ENCODE results near the gene FOSB. TPM values are rescaled to one million over a fixed set of nuclear protein-coding genes. Genes with fewer than 3 reads are reported as not detected.
A peak's percentile ranks its signal among the peaks of the same experiment; 100 is the strongest.

FOSB gene
- total and polyA plus RNA-seq, 9 of the 15 experiments (the other 6 are each of a cell fraction or from before 2014, with no cell fraction given) = 0.11 to 2.7 (median 0.73) TPM

DNA sequence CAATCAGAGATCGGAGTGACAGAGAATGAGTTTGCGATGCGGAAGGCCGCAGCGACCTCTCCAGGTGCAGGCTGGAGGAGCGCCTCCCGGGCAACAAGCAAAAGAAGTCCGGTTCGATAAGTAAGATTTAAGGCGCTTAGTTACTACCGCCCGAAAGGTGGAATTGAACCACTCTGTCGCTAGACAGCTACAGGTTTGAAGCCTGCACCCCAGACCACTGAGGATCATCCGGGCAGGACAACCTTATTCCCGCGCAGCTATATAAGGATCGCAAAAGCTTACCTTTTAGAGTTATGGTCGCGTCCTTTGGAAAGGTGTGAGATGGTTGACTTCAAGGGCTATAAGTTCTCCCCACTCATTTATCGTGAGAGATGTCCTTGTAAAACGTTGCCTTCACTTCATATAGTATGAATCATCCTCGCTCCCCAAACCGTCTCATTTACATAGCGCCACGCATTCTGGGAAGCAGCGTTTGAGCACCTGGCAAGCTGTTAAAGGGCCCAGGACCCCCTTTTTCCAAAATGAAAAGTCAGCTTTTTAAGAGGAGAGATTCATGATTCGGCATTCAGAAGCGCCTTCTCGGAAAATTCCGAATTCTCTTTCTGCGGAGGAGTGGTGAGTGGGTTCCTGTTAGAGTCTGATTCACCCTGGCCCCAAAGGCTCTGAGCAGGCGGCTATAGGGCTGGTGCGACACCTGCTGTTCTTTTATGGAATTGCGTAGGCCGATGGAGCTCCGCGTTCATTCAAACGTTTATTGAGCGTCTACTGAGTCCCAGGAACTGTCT lies 10.8 kb downstream of the FOSB start:
- in situ Hi-C loops (cut with MboI) = loop anchor here (5.0 kb wide), 1 partner anchor 36 kb away; no protein-coding TSS in a partner anchor
- POLR2A ChIA-PET = interaction anchor here (0.7 to 3.0 kb wide), 17 partner anchors 10 to 766 kb away, joined by 3 to 37 read pairs (median 4); partner anchors contain the start of genes FOSB and PPP1R13L
- TF ChIP-seq ZBTB8A (IDR thresholded peaks at IDR 0.05; ENCODE audit: partially characterized antibody) = no peak
- TF ChIP-seq MCM2 (IDR thresholded peaks at IDR 0.05; ENCODE audit: low read depth) = no peak
- TF ChIP-seq ETS2 (tag; IDR thresholded peaks at IDR 0.05; ENCODE audit: borderline replicate concordance, poor library complexity, severe bottlenecking) = no peak
- peak; percentile 57 to 85; a peak in 2 of 4 replicates for TF ChIP-seq FOXK2 (conservative IDR thresholded peaks at IDR 0.05 in 1 of 2, IDR thresholded peaks at IDR 0.05 in 1 of 2; ENCODE audit: low read depth in 2 of 2)
- TF ChIP-seq RBM34 (IDR thresholded peaks at IDR 0.05; ENCODE audit: borderline replicate concordance, insufficient read depth, low read length) = no peak
- TF ChIP-seq ESRRB (CRISPR knock-in tag; IDR thresholded peaks at IDR 0.05; ENCODE audit: borderline replicate concordance) = no peak
- no peak for TF ChIP-seq SIX5 (IDR thresholded peaks at IDR 0.05; ENCODE audit: borderline replicate concordance in 1 of 2, insufficient read depth in 1 of 2, low read depth in 1 of 2, low read length in 2 of 2)
- TF ChIP-seq ZNF24 (IDR thresholded peaks at IDR 0.05) = 0 out of 2 replicates have a peak, but pooled peaks have one; percentile 60
- TF ChIP-seq, protein P1, sequence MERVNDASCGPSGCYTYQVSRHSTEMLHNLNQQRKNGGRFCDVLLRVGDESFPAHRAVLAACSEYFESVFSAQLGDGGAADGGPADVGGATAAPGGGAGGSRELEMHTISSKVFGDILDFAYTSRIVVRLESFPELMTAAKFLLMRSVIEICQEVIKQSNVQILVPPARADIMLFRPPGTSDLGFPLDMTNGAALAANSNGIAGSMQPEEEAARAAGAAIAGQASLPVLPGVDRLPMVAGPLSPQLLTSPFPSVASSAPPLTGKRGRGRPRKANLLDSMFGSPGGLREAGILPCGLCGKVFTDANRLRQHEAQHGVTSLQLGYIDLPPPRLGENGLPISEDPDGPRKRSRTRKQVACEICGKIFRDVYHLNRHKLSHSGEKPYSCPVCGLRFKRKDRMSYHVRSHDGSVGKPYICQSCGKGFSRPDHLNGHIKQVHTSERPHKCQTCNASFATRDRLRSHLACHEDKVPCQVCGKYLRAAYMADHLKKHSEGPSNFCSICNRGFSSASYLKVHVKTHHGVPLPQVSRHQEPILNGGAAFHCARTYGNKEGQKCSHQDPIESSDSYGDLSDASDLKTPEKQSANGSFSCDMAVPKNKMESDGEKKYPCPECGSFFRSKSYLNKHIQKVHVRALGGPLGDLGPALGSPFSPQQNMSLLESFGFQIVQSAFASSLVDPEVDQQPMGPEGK (CRISPR knock-in tag; IDR thresholded peaks at IDR 0.05; ENCODE audit: borderline replicate concordance) = no peak
- peak; percentile 92 for TF ChIP-seq CTBP1 (IDR thresholded peaks at IDR 0.05; ENCODE audit: borderline replicate concordance)
- TF ChIP-seq RUNX1 (IDR thresholded peaks at IDR 0.05; ENCODE audit: low read depth) = no peak
- no peak; the same call in 1 of the 2 replicates for TF ChIP-seq HDAC2 (IDR thresholded peaks at IDR 0.05)
- TF ChIP-seq, protein P2, sequence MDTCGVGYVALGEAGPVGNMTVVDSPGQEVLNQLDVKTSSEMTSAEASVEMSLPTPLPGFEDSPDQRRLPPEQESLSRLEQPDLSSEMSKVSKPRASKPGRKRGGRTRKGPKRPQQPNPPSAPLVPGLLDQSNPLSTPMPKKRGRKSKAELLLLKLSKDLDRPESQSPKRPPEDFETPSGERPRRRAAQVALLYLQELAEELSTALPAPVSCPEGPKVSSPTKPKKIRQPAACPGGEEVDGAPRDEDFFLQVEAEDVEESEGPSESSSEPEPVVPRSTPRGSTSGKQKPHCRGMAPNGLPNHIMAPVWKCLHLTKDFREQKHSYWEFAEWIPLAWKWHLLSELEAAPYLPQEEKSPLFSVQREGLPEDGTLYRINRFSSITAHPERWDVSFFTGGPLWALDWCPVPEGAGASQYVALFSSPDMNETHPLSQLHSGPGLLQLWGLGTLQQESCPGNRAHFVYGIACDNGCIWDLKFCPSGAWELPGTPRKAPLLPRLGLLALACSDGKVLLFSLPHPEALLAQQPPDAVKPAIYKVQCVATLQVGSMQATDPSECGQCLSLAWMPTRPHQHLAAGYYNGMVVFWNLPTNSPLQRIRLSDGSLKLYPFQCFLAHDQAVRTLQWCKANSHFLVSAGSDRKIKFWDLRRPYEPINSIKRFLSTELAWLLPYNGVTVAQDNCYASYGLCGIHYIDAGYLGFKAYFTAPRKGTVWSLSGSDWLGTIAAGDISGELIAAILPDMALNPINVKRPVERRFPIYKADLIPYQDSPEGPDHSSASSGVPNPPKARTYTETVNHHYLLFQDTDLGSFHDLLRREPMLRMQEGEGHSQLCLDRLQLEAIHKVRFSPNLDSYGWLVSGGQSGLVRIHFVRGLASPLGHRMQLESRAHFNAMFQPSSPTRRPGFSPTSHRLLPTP (IDR thresholded peaks at IDR 0.05; ENCODE audit: borderline replicate concordance, extremely low read depth, insufficient read length) = peak; percentile 16
- TF ChIP-seq, protein P3, sequence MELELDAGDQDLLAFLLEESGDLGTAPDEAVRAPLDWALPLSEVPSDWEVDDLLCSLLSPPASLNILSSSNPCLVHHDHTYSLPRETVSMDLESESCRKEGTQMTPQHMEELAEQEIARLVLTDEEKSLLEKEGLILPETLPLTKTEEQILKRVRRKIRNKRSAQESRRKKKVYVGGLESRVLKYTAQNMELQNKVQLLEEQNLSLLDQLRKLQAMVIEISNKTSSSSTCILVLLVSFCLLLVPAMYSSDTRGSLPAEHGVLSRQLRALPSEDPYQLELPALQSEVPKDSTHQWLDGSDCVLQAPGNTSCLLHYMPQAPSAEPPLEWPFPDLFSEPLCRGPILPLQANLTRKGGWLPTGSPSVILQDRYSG (tag; conservative IDR thresholded peaks at IDR 0.05; ENCODE audit: low read depth) = no peak

More for the DNA sequence above, 10.8 kb downstream of the FOSB start:
- ATAC-seq (peak; percentile 97), DNase-seq (ENCODE audit: extremely low read depth in 1 of 4, low spot score in 3 of 4) (peak; percentile 80 to 95 (median 82)), FAIRE-seq (peak; percentile 99)
- Histone ChIP-seq H3K36me3 (ENCODE audit: control insufficient read depth, insufficient read depth, low read length) (no peaks in the 10 kb centered on the region), H3K9ac (ENCODE audit: insufficient read depth in 1 of 2, low read depth in 2 of 2, low read length in 2 of 2) (peak overlapping the region; percentile 90 to 93), H3K27ac (ENCODE audit: extremely low read depth, low read depth, low read length) (peak overlapping the region; percentile 98), H3K4me2 (ENCODE audit: insufficient read depth, low read length) (peak overlapping the region; percentile 92), H4K20me1 (replicated peaks; ENCODE audit: control insufficient read depth, insufficient read depth, low read length) (no peaks in the 10 kb centered on the region), H3K9me3 (replicated peaks; ENCODE audit: control insufficient read depth, insufficient read depth, low read depth, low read length) (no peaks in the 10 kb centered on the region), H3K27me3 (ENCODE audit: control insufficient read depth in 2 of 2, insufficient read depth in 2 of 2, low read length in 2 of 2) (no peaks in the 10 kb centered on the region), H3K9me1 (ENCODE audit: control insufficient read depth, insufficient read depth, low read length) (no peaks in the 10 kb centered on the region), H2AFZ (ENCODE audit: low read depth, low read length) (peak overlapping the region; percentile 96), H3K4me3 (peak overlapping the region; percentile 45), H3K4me1 (replicated peaks in 1 of 2; ENCODE audit: control insufficient read depth in 2 of 2, insufficient read depth in 2 of 2, low read length in 2 of 2) (peaks cover 5 to 6% of the 10 kb centered on the region in 2 experiments; a peak in 2 of 5 replicates), H3K79me2 (ENCODE audit: control insufficient read depth, insufficient read depth, low read length) (no peaks in the 10 kb centered on the region)
- intact Hi-C loops (cut with micrococcal nuclease) = loop anchor here (1.0 kb wide), 3 partner anchors 35 to 51 kb away; no protein-coding TSS in a partner anchor
- TSS peak; percentile 99 for BruUV-seq (replicated peaks)
- CTCF ChIA-PET (ENCODE audit: low intra/inter-chr PET ratio) = interaction anchor here (0.6 to 6.9 kb wide), 14 partner anchors 10 to 490 kb away, joined by 3 to 179 read pairs (median 6); partner anchors contain the start of gene PPP1R13L
- WGBS (ENCODE audit: insufficient coverage, low coverage, missing lambda C conversion rate) = 1% methylated on average over 39 of the region's 39 CpGs
